Cortex of kidney (tissue), 1 donor: ENCODE results near the gene MB21D2.
"Not testable (repeated sequence)": the region's sequence is repeated elsewhere in the genome, so short reads cannot be mapped to it uniquely, and the experiment has no call there.

Source experiments
- DNase-seq: peaks from one replicate; lab custom pipeline; 2025; lab: John Stamatoyannopoulos, UW

The MB21D2 gene

GRCh38 chr3:192858849-192859585 is 58.6 kb downstream of the MB21D2 start:
- no peak for DNase-seq

GRCh38 chr3:192857260-192857661 is 60.4 kb downstream of the MB21D2 start:
- DNase-seq = no peak

GRCh38 chr3:192855434-192855833 is 62.2 kb downstream of the MB21D2 start:
- no peak for DNase-seq

- no peak for DNase-seq
Measured at GRCh38 chr3:192851821-192852372, 65.8 kb downstream of the MB21D2 start.

GRCh38 chr3:192850451-192850981 is 67.1 kb downstream of the MB21D2 start:
- no peak for DNase-seq

GRCh38 chr3:192849821-192850220 is 67.8 kb downstream of the MB21D2 start:
- not testable (repeated sequence) for DNase-seq

- DNase-seq = no peak
Measured at GRCh38 chr3:192848371-192849233, 69.1 kb downstream of the MB21D2 start.

GRCh38 chr3:192847941-192848340 is 69.7 kb downstream of the MB21D2 start:
- DNase-seq = no peak

- DNase-seq = no peak
Measured at GRCh38 chr3:192845526-192845855, 72.2 kb downstream of the MB21D2 start.

- no peak for DNase-seq
Measured at GRCh38 chr3:192844836-192845525, 72.7 kb downstream of the MB21D2 start.

GRCh38 chr3:192844486-192844765 is 73.2 kb downstream of the MB21D2 start:
- DNase-seq = no peak

- no peak for DNase-seq
Measured at GRCh38 chr3:192843723-192844485, 73.8 kb downstream of the MB21D2 start.

GRCh38 chr3:192843119-192843518 is 74.5 kb downstream of the MB21D2 start:
- no peak for DNase-seq

- DNase-seq = no peak
Measured at GRCh38 chr3:192842711-192843110, 74.9 kb downstream of the MB21D2 start.

GRCh38 chr3:192842138-192842537 is 75.5 kb downstream of the MB21D2 start:
- no peak for DNase-seq

GRCh38 chr3:192841428-192841827 is 76.2 kb downstream of the MB21D2 start:
- no peak for DNase-seq

GRCh38 chr3:192840143-192840836 is 77.4 kb downstream of the MB21D2 start:
- no peak for DNase-seq

- DNase-seq = no peak
Measured at GRCh38 chr3:192835818-192836815, 81.5 kb downstream of the MB21D2 start.

- no peak for DNase-seq
Measured at GRCh38 chr3:192834428-192834827, 83.2 kb downstream of the MB21D2 start.
